SK-N-SH (cell line): ENCODE results near the gene TRO. TPM values are rescaled to one million over a fixed set of nuclear protein-coding genes. Genes with fewer than 3 reads are reported as not detected.
A peak's percentile ranks its signal among the peaks of the same experiment; 100 is the strongest.

Experiments
- CTCF ChIA-PET: fragments of 300-600, 350-600 bp; formaldehyde crosslinking; extraction: SDS; loops from one replicate; lab custom pipeline; 2021; lab: Yijun Ruan, JAX
- POLR2A ChIA-PET: fragments of 350-600 bp; sonication (Branson Sonifier 250); formaldehyde crosslinking; extraction: SDS; loops from one replicate; lab custom pipeline; 2020; ENCODE audit warnings: antibody characterized with exemption, inconsistent platforms; lab: Yijun Ruan, JAX
- DNase-seq: peaks from one replicate; pipeline ENCODE4 v3.0.0; 2012
- H2AFZ ChIP-seq: fragments of 200-600 bp; sonication (generic); 2 replicates; pipeline ENCODE4 v1.8.1; 2016; ENCODE audit warnings: antibody characterized with exemption, mild to moderate bottlenecking, low read depth
- H3F3A ChIP-seq: fragments of 200-600 bp; sonication (generic); replicated peaks from 2 replicates; pipeline ENCODE3; 2016; ENCODE audit warnings: antibody characterized with exemption, mild to moderate bottlenecking; ENCODE audit not compliant: insufficient read depth
- H3K27ac ChIP-seq, 2 experiments: fragments of 200-500 bp in 1 of 2; fragments of 200-600 bp in 1 of 2; sonication (Bioruptor generic) in 1 of 2; sonication (generic), shearing (Covaris generic) in 1 of 2; 2 replicates each; pipeline versions ENCODE4 v1.5.1 to v1.6.1; 2014 to 2016; ENCODE audit warnings: low read depth in 2 of 2, inconsistent platforms in 1 of 2, low read length in 1 of 2, mild to moderate bottlenecking in 1 of 2, mixed read lengths in 1 of 2
- H3K27me3 ChIP-seq: fragments of 200-600 bp; sonication (generic), shearing (Covaris generic); 2 replicates; pipeline ENCODE4 v1.6.1; 2016; ENCODE audit warnings: mixed run types; ENCODE audit not compliant: insufficient read depth
- H3K36me3 ChIP-seq, 2 experiments: fragments of 200-500 bp in 1 of 2; fragments of 200-600 bp in 1 of 2; sonication (Bioruptor generic) in 1 of 2; sonication (generic) in 1 of 2; replicated peaks in 1 of 2; 2 replicates each; pipeline versions ENCODE3 to v1.5.1; 2014 to 2016; ENCODE audit warnings: low read length in 1 of 2, mild to moderate bottlenecking in 1 of 2; ENCODE audit not compliant: insufficient read depth in 2 of 2, control insufficient read depth in 1 of 2
- H3K4me1 ChIP-seq, 2 experiments: fragments of 200-500 bp in 1 of 2; fragments of 200-600 bp in 1 of 2; sonication (Bioruptor generic) in 1 of 2; sonication (generic), shearing (Covaris generic) in 1 of 2; 2 replicates each; pipeline versions ENCODE4 v1.5.1 to v1.6.1; 2014 to 2016; ENCODE audit warnings: low read depth in 1 of 2, low read length in 1 of 2, mixed run types in 1 of 2; ENCODE audit not compliant: insufficient read depth in 2 of 2, control insufficient read depth in 1 of 2
- H3K4me2 ChIP-seq: fragments of 200-600 bp; sonication (generic), shearing (Covaris generic); 2 replicates; pipeline ENCODE4 v1.6.1; 2017; ENCODE audit warnings: mixed run types
- H3K4me3 ChIP-seq, 2 experiments: fragments of 200-500 bp in 1 of 2; fragments of 200-600 bp in 1 of 2; sonication (Bioruptor generic) in 1 of 2; sonication (generic), shearing (Covaris generic) in 1 of 2; 2 replicates each; pipeline versions ENCODE4 v1.5.1 to v1.8.1; 2014 to 2016; ENCODE audit warnings: low read depth in 2 of 2, inconsistent platforms in 1 of 2, low read length in 1 of 2, mild to moderate bottlenecking in 1 of 2, mixed read lengths in 1 of 2, moderate library complexity in 1 of 2
- H3K79me2 ChIP-seq: fragments of 200-600 bp; sonication (generic); 2 replicates; pipeline ENCODE4 v1.8.1; 2017; ENCODE audit warnings: mild to moderate bottlenecking; ENCODE audit not compliant: insufficient read depth
- H3K9ac ChIP-seq: fragments of 200-600 bp; sonication (generic); 2 replicates; pipeline ENCODE4 v1.6.1; 2017; ENCODE audit warnings: mixed run types
- H3K9me2 ChIP-seq: fragments of 200-600 bp; sonication (generic); 2 replicates; pipeline ENCODE4 v1.6.1; 2017; ENCODE audit warnings: mixed run types
- H3K9me3 ChIP-seq: fragments of 200-600 bp; sonication (generic); 2 replicates; pipeline ENCODE4 v1.6.1; 2017; ENCODE audit warnings: mixed run types, mild to moderate bottlenecking, moderate library complexity
- H4K20me1 ChIP-seq: fragments of 200-600 bp; sonication (generic); 2 replicates; pipeline ENCODE4 v1.6.1; 2017; ENCODE audit warnings: mild to moderate bottlenecking, mixed run types; ENCODE audit not compliant: insufficient read depth
- FOSL2 ChIP-seq: IDR thresholded peaks from 2 replicates; pipeline ENCODE4 v1.4.0; 2012; ENCODE audit warnings: low read depth, mild to moderate bottlenecking, moderate library complexity, borderline replicate concordance
- GABPA ChIP-seq: IDR thresholded peaks from 2 replicates; pipeline ENCODE4 v1.4.0; 2012; ENCODE audit warnings: low read depth, mild to moderate bottlenecking
- GATA2 ChIP-seq: sonication (generic); formaldehyde crosslinking; IDR thresholded peaks from 2 replicates; pipeline ENCODE4 v1.5.0; 2020; ENCODE audit warnings: mild to moderate bottlenecking, missing genetic modification reagents
- MEF2A ChIP-seq: IDR thresholded peaks from 2 replicates; pipeline ENCODE4 v1.4.0; 2012; ENCODE audit warnings: low read depth, borderline replicate concordance
- POLR2AphosphoS5 ChIP-seq: IDR thresholded peaks from 2 replicates; pipeline ENCODE4 v1.6.1; 2012; ENCODE audit warnings: low read depth, low read length
- RAD21 ChIP-seq: IDR thresholded peaks from 2 replicates; pipeline ENCODE4 v1.6.1; 2012; ENCODE audit warnings: mild to moderate bottlenecking, low read length
- WGBS: methylation state at CpG from one replicate; pipeline ENCODE4 v1.1.6; 2017; ENCODE audit warnings: low lambda C conversion rate; 5-methylcytosine and 5-hydroxymethylcytosine counted together
- polyA plus RNA-seq, 3 experiments: library from polyadenylated mRNA; depleted of rRNA; stranded (reverse); fragments of >200 nt; gene quantifications; 2 replicates each; pipeline ENCODE4 v1.2.3, GENCODE V29; 2012
- TF ChIP-seq, protein P1 (sequence below): IDR thresholded peaks from 2 replicates; pipeline ENCODE4 v1.4.0; 2012; ENCODE audit warnings: low read depth, borderline replicate concordance
- TF ChIP-seq, protein P2 (sequence below): fragments of 200-600 bp; sonication (generic); IDR thresholded peaks from 2 replicates; pipeline ENCODE4 v1.6.1; 2017; ENCODE audit warnings: antibody characterized with exemption, mild to moderate bottlenecking, moderate library complexity
- TF ChIP-seq, protein P3 (sequence below): IDR thresholded peaks from 2 replicates; pipeline ENCODE4 v1.4.0; 2012; ENCODE audit warnings: low read depth

Gene TRO, protein sequence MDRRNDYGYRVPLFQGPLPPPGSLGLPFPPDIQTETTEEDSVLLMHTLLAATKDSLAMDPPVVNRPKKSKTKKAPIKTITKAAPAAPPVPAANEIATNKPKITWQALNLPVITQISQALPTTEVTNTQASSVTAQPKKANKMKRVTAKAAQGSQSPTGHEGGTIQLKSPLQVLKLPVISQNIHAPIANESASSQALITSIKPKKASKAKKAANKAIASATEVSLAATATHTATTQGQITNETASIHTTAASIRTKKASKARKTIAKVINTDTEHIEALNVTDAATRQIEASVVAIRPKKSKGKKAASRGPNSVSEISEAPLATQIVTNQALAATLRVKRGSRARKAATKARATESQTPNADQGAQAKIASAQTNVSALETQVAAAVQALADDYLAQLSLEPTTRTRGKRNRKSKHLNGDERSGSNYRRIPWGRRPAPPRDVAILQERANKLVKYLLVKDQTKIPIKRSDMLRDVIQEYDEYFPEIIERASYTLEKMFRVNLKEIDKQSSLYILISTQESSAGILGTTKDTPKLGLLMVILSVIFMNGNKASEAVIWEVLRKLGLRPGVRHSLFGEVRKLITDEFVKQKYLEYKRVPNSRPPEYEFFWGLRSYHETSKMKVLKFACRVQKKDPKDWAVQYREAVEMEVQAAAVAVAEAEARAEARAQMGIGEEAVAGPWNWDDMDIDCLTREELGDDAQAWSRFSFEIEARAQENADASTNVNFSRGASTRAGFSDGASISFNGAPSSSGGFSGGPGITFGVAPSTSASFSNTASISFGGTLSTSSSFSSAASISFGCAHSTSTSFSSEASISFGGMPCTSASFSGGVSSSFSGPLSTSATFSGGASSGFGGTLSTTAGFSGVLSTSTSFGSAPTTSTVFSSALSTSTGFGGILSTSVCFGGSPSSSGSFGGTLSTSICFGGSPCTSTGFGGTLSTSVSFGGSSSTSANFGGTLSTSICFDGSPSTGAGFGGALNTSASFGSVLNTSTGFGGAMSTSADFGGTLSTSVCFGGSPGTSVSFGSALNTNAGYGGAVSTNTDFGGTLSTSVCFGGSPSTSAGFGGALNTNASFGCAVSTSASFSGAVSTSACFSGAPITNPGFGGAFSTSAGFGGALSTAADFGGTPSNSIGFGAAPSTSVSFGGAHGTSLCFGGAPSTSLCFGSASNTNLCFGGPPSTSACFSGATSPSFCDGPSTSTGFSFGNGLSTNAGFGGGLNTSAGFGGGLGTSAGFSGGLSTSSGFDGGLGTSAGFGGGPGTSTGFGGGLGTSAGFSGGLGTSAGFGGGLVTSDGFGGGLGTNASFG (N-terminal part only)
- polyA plus RNA-seq (2012; rRNA removed) = 59.1 and 70.0 TPM in 2 replicates
- 21.8 and 27.7 TPM in 2 replicates for polyA plus RNA-seq (2012; cell fraction: cytosol; rRNA removed)
- polyA plus RNA-seq (2012; cell fraction: nucleus; rRNA removed) = 331 and 368 TPM in 2 replicates

DNA sequence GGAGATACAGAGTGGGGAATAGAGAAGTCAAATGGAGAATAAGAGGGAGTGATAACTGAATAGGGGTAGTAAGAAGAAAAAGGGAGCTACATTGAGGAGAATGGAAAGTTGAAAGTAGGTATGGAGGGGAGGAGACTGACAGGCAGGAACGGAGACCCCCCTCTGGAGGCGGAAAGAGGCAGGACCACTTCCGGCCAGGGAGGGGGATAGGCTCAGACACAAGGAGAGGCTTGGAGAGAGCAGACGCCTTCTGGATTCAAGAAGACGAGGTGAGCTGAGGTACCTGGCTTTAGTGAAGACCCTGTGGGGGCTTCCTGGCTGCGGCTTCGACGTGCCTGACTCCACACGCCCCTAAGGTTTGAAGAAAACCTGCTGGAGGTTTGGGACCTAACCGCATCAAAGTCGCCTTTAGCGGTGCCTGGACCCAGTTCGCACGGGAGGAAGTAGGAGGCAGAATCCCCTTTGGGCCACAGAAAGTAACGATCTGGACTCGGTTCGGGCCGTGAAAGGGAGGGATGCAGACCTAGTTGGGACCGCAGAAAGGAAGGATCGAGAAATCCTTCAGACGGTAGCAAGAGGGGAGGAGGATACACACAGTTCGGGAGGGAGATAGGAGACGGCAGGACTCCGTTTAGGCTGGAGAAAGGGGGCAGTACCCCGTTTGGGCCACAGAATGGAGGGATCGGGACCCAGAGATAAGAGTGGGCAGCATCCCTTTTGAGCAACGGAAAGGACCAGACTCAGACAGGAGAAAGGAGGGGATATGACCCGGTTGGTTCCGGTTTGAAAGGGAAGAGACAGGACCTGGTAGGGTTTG lies at the start of gene TRO:
TRO (plus strand) TSS at position 215 of the 817 bp plus-strand sequence. CDS start 1,423 bp downstream, outside the sequence.
- DNase-seq = peak; percentile 49
- CTCF ChIA-PET = interaction anchor here (0.6 to 1.4 kb wide), 2 partner anchors 20 to 29 kb away, joined by 3 to 5 read pairs; no protein-coding TSS in a partner anchor
- POLR2A ChIA-PET = interaction anchor here (1.6 to 2.4 kb wide), 2 partner anchors 80 to 112 kb away, joined by 3 to 12 read pairs; partner anchors contain the start of gene APEX2

More for the DNA sequence above, at the start of gene TRO:
- Histone ChIP-seq H3K79me2 (no peaks in the 10 kb centered on the region), H2AFZ (peak within 1 kb of the TSS; percentile 91; the same call in 1 of the 2 replicates), H4K20me1 (no peaks in the 10 kb centered on the region), H3K4me3 (peak within 1 kb of the TSS; percentile 71 to 76), H3K9ac (peak within 1 kb of the TSS; percentile 65), H3K36me3 (peaks cover 0 to 16% of the 10 kb centered on the region in 2 experiments), H3F3A (no peaks in the 10 kb centered on the region), H3K9me3 (no peaks in the 10 kb centered on the region), H3K27me3 (no peaks in the 10 kb centered on the region), H3K4me1 (peaks cover 0 to 6% of the 10 kb centered on the region in 2 experiments; a peak in 1 of 4 replicates), H3K9me2 (no peaks in the 10 kb centered on the region), H3K27ac (peak within 1 kb of the TSS in 1 of 2 experiments; percentile 86; a peak in 2 of 4 replicates), H3K4me2 (peak within 1 kb of the TSS; percentile 64)
- TF ChIP-seq, protein P1, sequence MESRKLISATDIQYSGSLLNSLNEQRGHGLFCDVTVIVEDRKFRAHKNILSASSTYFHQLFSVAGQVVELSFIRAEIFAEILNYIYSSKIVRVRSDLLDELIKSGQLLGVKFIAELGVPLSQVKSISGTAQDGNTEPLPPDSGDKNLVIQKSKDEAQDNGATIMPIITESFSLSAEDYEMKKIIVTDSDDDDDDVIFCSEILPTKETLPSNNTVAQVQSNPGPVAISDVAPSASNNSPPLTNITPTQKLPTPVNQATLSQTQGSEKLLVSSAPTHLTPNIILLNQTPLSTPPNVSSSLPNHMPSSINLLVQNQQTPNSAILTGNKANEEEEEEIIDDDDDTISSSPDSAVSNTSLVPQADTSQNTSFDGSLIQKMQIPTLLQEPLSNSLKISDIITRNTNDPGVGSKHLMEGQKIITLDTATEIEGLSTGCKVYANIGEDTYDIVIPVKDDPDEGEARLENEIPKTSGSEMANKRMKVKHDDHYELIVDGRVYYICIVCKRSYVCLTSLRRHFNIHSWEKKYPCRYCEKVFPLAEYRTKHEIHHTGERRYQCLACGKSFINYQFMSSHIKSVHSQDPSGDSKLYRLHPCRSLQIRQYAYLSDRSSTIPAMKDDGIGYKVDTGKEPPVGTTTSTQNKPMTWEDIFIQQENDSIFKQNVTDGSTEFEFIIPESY = no peak
- peak; percentile 65 for TF ChIP-seq GABPA
- TF ChIP-seq RAD21 = no peak
- TF ChIP-seq POLR2AphosphoS5 = peak; percentile 57
- TF ChIP-seq, protein P2, sequence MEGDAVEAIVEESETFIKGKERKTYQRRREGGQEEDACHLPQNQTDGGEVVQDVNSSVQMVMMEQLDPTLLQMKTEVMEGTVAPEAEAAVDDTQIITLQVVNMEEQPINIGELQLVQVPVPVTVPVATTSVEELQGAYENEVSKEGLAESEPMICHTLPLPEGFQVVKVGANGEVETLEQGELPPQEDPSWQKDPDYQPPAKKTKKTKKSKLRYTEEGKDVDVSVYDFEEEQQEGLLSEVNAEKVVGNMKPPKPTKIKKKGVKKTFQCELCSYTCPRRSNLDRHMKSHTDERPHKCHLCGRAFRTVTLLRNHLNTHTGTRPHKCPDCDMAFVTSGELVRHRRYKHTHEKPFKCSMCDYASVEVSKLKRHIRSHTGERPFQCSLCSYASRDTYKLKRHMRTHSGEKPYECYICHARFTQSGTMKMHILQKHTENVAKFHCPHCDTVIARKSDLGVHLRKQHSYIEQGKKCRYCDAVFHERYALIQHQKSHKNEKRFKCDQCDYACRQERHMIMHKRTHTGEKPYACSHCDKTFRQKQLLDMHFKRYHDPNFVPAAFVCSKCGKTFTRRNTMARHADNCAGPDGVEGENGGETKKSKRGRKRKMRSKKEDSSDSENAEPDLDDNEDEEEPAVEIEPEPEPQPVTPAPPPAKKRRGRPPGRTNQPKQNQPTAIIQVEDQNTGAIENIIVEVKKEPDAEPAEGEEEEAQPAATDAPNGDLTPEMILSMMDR = peak; percentile 24; the same call in 1 of the 2 replicates
- TF ChIP-seq GATA2 (CRISPR knock-in tag) = no peak
- TF ChIP-seq MEF2A = no peak
- TF ChIP-seq, protein P3, sequence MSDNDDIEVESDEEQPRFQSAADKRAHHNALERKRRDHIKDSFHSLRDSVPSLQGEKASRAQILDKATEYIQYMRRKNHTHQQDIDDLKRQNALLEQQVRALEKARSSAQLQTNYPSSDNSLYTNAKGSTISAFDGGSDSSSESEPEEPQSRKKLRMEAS = no peak
- TF ChIP-seq FOSL2 = no peak
- WGBS = 3% methylated on average over 29 of the region's 29 CpGs
